Dedifferentiated amniotic fluid mesenchymal stem cell (primary cell): ENCODE data around the gene TRAF3.
"Not testable (repeated sequence)": the region's sequence is repeated elsewhere in the genome, so short reads cannot be mapped to it uniquely, and the experiment has no call there.

Experiments used
- DNase-seq: peaks from one replicate; pipeline ENCODE4 v3.0.0-alpha.2; 2016; ENCODE audit errors: extremely low spot score

TRAF3 gene

DNA sequence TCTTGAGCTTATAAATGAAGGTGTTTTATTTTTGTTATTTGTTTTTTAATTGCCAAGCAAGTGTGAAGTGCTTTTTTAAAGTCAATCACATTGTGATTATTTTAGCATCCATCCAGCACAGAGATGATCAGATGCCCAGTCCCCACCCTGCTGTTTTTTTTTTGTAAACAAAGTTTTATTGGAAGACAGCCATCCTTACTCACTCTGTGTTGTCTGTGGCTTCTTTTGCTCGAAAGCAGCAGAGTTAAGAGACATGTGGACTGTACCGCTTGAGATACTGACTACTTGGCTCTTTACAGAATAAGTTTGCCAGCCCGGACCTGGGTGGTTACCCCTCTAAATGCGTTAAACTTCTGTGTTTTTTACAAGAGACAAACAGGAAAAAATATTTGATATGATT, 114.3 kb downstream of the TRAF3 start:
- DNase-seq, result no peak

- DNase-seq, result no peak
Observed at GRCh38 chr14:102892651-102893050, 115.4 kb downstream of the TRAF3 start.

- peak; percentile 51 for DNase-seq
Observed at GRCh38 chr14:102893452-102893851, 116.2 kb downstream of the TRAF3 start.

GRCh38 chr14:102896735-102897134, 119.5 kb downstream of the TRAF3 start:
- not testable (repeated sequence) for DNase-seq

DNA sequence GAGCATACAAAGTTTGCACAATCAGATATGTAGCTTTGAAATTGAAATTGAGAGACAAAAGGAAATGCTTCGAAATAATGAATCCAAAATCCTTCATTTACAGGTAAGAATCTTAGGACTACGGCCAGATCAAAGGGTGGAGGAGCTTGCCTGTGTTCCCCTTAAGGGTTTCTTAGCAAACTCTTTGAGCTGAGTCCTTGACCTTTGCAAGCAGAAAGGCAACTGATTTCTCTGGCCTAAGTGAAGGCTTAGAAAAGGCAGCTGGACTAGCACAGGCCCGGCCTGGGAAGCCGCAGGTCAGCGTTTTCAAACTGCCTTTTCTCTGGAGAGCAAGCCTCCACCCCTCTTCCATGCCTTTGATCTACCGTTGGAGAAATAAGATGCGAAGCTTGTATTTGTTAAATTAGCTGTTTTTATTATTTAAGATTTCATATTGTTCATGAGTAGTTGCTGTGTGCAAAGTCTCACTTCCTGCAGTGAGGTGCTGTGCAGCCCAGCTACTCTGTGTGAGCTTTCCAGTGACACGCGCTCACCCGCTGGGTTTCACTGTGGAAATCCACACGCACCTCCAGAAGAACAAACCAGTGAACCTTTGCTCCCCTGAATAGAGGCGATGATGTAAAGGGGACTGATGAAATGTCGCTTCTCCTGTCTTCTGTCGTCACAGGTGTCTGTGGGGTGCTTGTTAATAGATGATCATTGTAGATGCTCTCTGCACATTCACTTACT, 120.2 kb downstream of the TRAF3 start:
- DNase-seq, result no peak

DNA sequence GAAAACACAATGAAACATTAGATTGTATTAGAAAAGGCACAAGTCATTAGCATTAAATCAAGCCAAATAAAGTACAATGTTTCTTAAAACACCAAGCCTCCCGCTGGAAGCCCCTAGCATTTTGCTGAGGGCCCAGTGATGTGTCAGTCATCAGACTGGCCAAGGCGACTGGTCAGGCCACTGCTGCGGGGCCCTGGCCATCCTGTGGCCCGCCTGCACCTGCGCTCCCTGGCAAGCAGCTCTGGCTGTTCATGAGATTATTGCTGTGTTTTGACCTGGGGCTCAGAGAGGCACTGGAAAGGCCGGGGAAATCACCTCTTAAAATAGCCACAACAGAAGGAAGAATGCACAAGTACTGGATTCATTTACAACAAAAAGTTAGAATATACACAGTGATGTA, 121.0 kb downstream of the TRAF3 start:
- DNase-seq, result no peak

DNA sequence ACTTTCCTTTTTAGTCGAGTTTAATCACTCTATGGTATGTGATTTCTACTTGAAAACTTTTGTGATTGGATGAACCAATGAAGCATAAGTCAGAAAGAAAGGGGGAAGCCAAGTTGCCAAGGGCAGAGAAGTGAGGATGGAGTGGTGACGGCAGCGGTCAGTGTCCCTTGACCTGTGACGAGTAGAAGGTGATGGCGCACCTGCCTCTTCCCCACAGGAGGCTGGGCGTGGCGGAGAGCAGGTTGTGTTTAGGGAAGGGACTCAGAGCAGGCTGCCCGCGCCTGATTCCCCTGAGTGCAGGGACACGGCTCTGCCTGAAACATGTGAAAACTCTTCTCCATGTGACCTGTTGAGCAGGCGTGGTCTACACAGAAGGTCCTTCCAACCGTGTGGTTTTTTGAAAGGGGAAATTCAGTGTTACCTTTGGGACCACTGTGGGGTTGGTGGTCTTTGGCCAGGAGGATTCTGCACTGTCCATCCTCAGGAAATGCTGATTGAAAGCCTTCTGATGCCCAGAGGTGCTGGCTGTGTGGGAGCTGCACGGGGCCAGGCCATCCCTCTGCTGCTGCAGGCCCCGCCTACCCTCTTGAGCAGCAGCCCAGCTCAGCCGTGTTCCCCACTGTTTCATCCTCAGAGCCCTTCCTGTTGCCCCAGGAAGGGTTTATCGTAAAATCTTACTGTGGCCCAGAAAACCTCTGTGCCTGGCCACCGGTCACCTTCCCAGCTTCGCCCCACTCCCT, 121.7 kb downstream of the TRAF3 start:
- no peak for DNase-seq

DNA sequence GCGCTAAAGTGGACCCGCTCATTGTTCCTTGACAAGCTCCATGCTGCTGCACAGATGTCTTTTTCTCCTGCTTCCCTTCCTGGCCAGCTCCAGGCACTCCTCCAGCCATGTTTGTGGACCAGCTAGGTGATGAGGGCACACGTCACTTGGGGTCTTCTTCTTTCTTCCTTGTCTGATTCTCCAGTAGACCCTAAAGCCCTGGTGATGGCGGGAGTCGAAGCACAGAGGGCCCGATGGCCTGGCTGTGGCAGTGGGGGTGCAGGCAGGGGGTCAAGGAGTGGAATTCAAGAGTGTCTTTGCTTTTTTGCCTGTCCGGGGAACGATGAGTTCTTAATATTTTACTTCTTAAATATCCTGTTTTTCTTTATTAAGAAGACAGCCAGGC, 122.3 kb downstream of the TRAF3 start:
- no peak for DNase-seq

- no peak for DNase-seq
Observed at GRCh38 chr14:102900631-102901571, 123.7 kb downstream of the TRAF3 start.

DNA sequence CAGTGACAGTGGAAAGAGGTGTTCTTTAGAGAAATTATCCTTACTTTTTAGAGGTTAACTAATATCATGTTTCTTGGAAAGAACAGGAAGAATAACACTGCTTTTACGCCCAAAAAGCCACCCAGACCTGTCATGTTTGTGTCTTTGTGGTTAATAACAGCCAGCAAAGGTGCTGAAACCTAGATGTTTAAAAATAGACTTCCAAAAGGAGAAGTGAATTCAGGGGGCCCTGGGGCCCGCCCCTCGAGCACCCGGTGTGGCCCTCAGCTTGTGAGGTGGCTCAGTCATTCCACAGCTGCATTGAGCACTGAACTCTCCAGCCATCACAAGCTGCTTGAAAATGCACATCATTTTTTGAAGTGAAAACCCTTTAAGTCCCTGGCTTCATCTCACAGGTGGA, 124.4 kb downstream of the TRAF3 start:
- DNase-seq, result no peak

- DNase-seq, result no peak
Observed at GRCh38 chr14:102902086-102902485, 124.8 kb downstream of the TRAF3 start.

- DNase-seq, result no peak
Observed at GRCh38 chr14:102902523-102903247, 125.4 kb downstream of the TRAF3 start.

- no peak for DNase-seq
Observed at GRCh38 chr14:102903248-102903888, 126.1 kb downstream of the TRAF3 start.

GRCh38 chr14:102903889-102904512, 126.8 kb downstream of the TRAF3 start:
- DNase-seq, result no peak

DNA sequence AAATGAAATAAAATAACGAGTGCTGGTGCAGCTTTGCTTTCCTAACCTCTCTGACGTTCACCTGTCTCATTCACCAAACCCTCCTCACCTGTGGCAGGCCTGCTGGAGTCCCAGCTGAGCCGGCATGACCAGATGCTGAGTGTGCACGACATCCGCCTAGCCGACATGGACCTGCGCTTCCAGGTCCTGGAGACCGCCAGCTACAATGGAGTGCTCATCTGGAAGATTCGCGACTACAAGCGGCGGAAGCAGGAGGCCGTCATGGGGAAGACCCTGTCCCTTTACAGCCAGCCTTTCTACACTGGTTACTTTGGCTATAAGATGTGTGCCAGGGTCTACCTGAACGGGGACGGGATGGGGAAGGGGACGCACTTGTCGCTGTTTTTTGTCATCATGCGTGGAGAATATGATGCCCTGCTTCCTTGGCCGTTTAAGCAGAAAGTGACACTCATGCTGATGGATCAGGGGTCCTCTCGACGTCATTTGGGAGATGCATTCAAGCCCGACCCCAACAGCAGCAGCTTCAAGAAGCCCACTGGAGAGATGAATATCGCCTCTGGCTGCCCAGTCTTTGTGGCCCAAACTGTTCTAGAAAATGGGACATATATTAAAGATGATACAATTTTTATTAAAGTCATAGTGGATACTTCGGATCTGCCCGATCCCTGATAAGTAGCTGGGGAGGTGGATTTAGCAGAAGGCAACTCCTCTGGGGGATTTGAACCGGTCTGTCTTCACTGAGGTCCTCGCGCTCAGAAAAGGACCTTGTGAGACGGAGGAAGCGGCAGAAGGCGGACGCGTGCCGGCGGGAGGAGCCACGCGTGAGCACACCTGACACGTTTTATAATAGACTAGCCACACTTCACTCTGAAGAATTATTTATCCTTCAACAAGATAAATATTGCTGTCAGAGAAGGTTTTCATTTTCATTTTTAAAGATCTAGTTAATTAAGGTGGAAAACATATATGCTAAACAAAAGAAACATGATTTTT, 128.2 kb downstream of the TRAF3 start:
- DNase-seq, result no peak

DNA sequence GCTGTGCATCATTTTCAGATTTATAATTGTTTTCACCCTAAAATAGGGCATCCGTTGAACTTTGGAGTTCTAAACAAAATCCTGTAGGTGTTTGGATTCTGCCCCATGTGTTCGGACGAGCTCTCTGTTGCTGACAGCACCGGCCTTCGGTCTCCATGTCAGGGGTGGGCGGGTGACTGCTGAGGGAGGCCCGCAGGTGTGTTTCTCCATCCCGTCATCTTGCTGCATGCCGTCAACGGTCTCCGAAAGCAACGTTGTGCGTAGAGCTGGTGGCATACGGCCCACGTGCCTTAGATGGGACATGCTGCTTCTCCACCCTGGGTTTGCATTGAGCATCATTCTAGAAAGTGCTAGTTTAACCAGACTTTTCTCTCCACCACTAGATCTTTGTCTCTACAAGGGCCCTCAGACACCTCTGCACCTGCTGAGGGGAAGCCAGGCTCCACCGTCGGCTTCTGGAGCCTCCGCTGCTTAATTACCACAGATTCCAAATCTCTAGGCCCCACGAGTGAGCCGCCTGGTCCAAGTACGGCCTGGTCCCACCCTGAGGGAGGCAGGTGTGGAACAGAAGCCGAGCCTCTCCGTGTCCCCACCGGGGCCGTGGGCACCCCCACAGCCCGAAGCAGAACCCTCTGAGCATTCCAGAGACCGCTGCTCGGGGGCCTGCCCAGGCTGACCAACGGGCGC, 129.5 kb downstream of the TRAF3 start:
- DNase-seq, result no peak

DNA sequence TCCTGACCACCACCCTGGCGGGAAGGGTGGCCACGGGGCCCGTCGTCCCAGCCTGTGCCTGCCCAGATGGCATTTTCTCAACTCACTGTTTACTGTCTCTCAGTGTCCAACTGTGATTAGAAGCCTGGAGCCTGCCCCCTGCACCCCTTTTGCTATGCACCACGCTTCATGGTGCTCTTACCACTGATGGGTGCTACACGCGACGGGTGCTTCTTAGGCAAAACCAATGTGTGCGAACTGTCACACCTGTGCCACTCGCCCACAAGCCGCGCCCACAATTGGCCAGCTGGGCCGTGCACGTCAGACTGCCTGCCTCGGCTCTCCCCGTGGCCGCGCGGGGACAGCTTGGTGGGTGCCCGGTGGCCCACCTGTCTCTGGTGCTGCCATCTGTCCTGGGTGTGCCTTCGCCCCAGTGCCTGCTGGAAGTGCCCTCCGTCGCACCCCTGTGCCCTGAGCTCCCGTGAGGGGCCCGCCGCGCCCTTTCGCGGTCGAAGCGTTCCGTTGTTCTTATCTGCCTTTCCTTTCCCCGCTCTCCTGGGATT, 130.1 kb downstream of the TRAF3 start:
- DNase-seq, result no peak

GRCh38 chr14:102907980-102908730, 130.9 kb downstream of the TRAF3 start:
- no peak for DNase-seq
